GM19324 (cell line): ENCODE data around the gene TUBA4B.
"Not testable (repeated sequence)": the region's sequence is repeated elsewhere in the genome, so short reads cannot be mapped to it uniquely, and the experiment has no call there.

Experiments
- ATAC-seq: cut with Tn5 transposase; IDR thresholded peaks from one replicate; pipeline ENCODE4 v1.9.1; 2021; ENCODE audit warnings: mild to moderate bottlenecking, moderate library complexity; ENCODE audit not compliant: unreplicated experiment, low FRiP score

The TUBA4B gene

GRCh38 chr2:219308142-219309101 lies 55.4 kb downstream of the TUBA4B start:
- no peak for ATAC-seq

GRCh38 chr2:219309278-219309677 lies 56.2 kb downstream of the TUBA4B start, which contains the start of gene PTPRN:
TSS of gene PTPRN (minus strand) at chr2:219309401. CDS start at chr2:219309332, 69 bp downstream.
- ATAC-seq = no peak

- not testable (repeated sequence) for ATAC-seq
Observed at GRCh38 chr2:219312683-219313263, 59.7 kb downstream of the TUBA4B start.

GRCh38 chr2:219314804-219315468 lies 61.9 kb downstream of the TUBA4B start:
- no peak for ATAC-seq
